ENCODE results near the gene COX6B2. TPM values are rescaled to one million over a fixed set of nuclear protein-coding genes. Genes with fewer than 3 reads are reported as not detected.

COX6B2 gene
- total RNA-seq, 1 donor from 2014 or later: 0.25 TPM

- DNase-seq (ENCODE audit: low read depth): no peak
These were observed 29.0 kb upstream of the COX6B2 start for GRCh38 chr19:55383279-55384130.

GRCh38 chr19:55382522-55383054 is 28.1 kb upstream of the COX6B2 start:
- DNase-seq (ENCODE audit: low read depth): no peak

GRCh38 chr19:55382013-55382412 is 27.5 kb upstream of the COX6B2 start:
- no peak for DNase-seq (ENCODE audit: low read depth)

DNA sequence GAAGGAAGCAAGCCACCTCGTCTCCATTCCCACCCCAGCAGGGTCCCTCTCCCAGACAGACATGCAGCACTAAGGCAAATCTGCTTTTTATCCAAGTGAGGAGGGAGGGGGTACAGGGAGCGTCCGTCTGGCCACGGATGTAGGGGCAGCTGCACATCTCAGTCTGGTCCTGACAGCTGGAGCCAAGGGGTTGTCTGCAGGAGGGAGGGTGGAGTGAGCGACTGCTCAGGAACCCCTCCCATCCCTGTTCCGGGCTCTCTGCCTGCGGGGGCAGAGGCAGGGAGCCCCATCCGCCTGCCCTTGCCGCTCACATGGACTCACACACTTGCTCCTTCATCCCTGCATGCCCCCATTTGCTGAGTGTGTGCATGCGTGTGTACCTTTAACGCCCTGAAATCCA is 24.7 kb upstream of the COX6B2 start:
- DNase-seq (ENCODE audit: low read depth): no peak

GRCh38 chr19:55377356-55378131 is 23.0 kb upstream of the COX6B2 start:
- no peak for DNase-seq (ENCODE audit: low read depth)

DNA sequence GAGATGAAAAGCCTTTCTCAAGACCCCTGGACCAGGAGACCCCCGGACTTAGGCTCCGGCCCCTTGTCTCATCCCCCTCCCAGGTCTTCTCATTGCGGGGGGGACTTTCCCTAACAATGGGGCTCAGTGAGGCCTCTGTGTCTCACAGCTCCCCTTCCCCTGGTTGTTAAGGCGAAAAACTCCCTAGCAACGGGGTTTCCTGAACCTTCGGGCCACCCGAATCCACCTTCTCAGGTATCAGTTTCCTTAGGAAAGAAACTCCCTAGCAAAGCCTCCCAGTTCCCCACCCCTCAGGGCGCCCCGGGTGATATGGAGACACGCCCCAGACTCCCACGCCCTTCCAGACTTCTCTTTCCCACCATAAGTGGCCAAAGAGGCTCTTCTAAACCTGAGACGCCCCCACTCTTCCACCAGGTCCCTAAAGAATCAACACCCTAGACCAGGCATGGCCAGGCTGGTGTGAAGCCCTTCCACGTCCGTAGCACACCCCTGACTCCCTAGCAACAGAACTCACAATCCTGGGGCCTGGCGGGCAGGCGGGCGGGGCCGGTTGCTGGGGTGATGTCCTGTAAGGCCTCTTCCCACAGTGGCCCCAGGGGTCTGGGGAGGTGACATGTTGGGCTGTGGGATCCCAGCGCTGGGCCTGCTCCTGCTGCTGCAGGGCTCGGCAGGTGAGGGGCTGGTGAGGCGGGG is 21.9 kb upstream of the COX6B2 start, which contains the start of gene TMEM190:
TMEM190 (plus strand) TSS at position 586 of the 693 bp plus-strand sequence; CDS start at position 614, 28 bp downstream.
- DNase-seq (ENCODE audit: low read depth): no peak

GRCh38 chr19:55373993-55374757 is 19.7 kb upstream of the COX6B2 start:
- no peak for DNase-seq (ENCODE audit: low read depth)

DNA sequence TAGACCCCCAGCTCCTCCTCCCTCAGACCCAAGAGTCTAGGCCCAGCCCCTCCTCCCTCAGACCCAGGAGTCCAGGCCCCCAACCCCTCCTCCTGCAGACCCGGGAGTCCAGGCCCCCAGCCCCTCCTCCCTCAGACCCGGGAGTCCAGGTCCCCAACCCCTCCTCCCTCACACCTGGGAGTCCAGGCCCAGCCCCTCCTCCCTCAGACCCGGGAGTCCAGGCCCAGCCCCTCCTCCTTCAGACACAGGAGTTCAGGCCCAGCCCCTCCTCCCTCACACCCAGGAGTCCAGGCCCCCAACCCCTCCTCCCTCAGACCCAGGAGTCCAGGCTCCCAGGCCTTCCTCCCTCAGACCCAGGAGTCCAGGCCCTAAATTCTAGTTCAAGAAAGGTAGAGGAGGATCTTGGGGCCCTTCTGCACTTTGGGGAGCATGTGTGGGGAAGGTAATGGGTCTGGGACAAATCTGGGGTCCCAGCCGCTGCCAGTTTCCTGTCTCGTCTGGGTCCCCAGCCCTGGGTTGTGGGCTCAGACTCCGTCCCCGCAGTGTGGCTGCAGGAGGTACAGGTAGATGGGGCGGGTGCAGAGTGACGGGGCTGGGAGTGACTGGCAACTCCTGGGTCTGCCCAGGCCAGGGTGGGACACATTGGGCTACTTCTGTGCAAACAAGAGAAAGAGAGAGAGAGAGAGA is 18.9 kb upstream of the COX6B2 start:
- no peak for DNase-seq (ENCODE audit: low read depth)

DNA sequence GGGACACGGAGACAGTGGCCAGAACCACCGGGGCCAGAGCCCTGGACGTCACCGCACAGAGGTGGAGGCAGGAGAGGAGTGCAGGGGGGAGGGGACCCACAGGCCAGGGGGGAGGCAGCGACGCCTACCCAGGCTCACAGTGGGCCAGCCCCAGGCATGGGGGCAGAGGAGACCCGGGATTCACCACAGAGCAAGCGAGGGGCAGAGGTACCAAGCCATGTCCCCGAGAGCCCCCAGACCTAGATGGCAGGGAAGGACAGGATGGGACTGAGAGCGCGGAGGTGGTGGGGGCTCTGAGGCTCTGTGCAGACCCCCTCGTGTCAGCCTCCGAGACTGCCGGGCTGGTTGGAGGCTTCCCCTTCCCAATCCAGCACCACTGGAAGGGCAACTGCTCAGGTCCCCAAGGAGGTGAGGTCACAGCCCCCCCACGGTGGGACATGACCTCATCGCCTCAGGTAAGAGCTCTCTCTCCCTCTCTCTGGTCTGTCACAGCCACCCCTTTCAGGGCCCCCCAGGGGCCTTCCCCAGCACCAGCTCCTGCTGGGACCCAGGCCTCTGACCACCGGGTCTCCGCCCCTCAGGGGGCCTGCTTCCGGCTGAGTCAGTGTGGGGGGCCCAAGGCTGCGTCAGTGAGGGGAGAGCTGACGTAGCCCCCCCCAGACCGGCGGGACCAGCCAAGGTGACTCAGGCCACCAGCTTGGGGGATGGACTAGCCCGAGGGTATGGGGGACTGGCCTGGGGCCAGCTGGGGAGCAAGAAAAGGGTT is 18.0 kb upstream of the COX6B2 start:
- no peak for DNase-seq (ENCODE audit: low read depth)

GRCh38 chr19:55370305-55370988 is 15.9 kb upstream of the COX6B2 start, which contains the start of gene IL11:
Gene IL11, minus strand, starts transcription at chr19:55370463. Its CDS starts 153 bp downstream, at chr19:55370310.
- DNase-seq (ENCODE audit: low read depth): no peak

DNA sequence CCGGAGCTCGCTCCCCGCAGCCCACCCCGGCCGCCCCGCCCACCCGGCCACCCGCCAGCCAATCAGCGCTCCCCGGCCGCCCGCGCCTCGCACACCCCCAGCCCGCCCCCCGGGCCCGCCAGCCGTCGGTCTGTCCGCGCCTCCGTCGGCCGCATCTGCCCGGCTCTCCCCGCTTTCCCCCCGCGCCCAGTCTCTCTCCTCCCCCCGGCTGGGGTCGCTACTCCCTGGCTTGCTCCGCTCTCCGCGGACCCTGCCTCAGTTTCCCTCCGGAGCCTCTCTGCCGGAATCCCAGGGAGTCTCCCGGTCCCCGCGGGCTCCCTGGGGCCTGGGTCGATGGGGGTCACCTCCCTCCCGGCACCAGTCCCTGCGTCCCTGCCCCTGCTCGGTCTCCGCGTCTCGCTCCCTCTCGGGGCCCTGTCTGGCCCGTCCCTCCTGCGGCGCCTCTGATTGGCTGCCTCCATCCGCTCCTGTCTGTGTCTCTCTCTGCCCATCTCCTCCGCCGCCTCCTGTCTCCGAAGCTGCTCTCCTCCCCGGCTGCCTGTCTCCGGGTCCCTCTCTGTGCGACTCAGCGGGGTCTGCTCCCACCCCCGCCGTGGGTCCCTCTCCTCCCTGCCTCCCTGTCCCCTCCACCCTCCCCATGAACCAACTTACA is 15.3 kb upstream of the COX6B2 start:
- no peak for DNase-seq (ENCODE audit: low read depth)

- no peak for DNase-seq (ENCODE audit: low read depth)
These were observed 14.4 kb upstream of the COX6B2 start for GRCh38 chr19:55368701-55369563.

DNA sequence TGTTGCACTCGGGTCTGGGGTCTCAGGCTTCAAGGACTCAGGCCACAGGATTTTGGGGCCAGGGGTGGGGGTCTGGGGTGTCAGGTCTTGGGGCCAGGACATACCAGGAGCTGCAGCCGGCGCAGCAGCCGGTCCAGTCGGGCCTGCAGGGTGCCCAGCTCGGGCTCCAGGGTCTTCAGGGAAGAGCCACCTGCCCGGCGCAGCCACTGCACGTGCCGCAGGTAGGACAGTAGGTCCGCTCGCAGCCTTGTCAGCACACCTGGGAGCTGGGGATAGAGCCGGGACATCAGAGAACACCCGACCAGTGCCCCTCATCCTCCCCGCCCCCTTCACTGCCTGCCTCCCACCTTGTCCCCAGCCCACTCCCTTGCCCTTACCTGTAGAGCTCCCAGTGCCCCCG is 13.6 kb upstream of the COX6B2 start:
- no peak for DNase-seq (ENCODE audit: low read depth)

DNA sequence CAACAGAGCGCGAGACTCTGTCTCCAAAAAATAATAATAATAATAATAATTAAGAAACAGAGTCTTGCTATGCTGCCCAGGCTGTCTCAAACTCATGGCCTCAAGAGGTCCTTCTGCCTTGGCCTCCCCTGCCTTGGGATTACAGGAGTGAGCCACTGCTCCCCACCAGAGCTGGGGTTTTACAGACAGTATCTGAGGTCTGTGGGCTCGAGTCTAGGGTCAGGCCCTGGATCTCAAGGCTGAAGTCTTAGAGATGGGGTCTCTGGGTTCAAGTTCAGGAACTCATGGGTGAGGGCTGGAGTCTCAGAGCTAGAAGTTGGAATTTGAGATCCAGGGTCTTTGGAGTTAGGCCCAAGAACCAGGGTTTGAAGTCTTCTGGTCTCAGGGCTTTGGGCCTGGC is 12.3 kb upstream of the COX6B2 start:
- DNase-seq (ENCODE audit: low read depth): no peak

DNA sequence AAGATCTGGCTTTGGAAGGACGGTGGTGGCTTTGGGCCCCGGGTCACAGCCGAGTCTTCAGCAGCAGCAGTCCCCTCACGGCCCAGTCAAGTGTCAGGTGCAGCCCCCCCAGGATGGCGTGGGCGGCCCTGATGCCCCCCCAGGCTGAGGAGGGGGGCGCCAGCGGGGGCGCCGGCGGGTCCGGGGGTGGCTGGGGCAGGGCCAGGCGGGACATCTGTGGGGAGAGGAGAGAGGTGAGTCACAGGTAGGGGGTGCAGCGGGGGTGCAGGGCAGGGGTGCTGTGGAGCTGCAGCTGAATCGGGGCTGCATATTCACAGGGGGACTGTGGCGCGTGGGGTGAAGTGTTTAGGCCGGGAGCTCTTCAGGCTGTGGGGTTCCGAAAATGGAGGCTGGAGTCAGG is 11.4 kb upstream of the COX6B2 start:
- DNase-seq (ENCODE audit: low read depth): no peak

GRCh38 chr19:55365245-55365644 is 10.7 kb upstream of the COX6B2 start:
- DNase-seq (ENCODE audit: low read depth): no peak

DNA sequence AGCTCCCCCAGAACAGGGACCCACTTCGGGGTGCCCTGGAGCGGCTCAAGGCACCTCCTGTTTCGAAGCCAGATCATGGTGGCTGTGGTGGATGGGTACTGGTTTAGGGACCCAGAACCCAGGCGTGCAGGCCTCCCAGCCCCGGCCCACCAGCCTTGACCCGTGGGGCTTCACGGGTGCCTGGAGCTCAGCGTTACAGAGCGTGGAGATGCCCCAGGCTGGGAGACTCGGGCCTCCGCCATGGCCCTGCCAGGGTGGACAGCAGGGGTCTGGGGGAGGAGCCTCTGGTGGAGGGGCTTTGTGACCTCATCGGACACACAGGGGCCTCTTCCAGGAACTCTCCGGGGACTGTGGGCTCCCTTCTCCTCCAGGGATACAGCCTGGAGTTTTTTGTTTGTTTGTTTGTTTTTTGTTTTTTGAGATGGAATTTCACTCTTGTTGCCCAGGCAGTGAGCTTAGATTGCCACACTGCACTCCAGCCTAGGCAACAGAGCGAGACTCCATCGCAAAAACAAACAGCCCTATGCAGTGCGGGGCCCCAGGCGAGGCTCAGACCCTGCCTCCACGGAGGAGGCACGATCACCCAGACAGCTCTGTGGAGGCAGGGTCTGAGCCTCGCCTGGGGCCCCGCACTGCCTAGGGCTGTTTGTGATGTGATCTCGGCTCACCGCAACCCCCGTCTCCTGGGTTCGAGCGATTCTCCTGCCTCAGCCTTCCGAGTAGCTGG is 8.6 kb upstream of the COX6B2 start, which contains the start of gene GARIN5B:
GARIN5B (minus strand) TSS at position 271 of the 727 bp plus-strand sequence; CDS start at position 77, 194 bp downstream.
- no peak for DNase-seq (ENCODE audit: low read depth)

Data from renal cortical epithelial cell (primary cell).